Right lobe of liver (tissue), 6 donors: ENCODE data around the gene CTIF. TPM values are rescaled to one million over a fixed set of nuclear protein-coding genes. Genes with fewer than 3 reads are reported as not detected.

Experiments used
- ATAC-seq, 4 donors: fragments of 200-7000 bp; cut with Tn5 transposase; one replicate each; pipeline ENCODE4 v1.9.1; 2020; ENCODE audit warnings: mild to moderate bottlenecking in 4 of 4, moderate library complexity in 4 of 4
- DNase-seq, 3 donors: peaks; one replicate each; pipeline ENCODE4 v3.0.0-alpha.2; 2020
- H3K27ac ChIP-seq, 3 donors: fragments of 200-600 bp; one replicate each; pipeline ENCODE4 v1.8.0; 2022
- H3K27me3 ChIP-seq, 2 donors: fragments of 200-600 bp; one replicate each; pipeline ENCODE4 v1.8.0; 2022
- H3K36me3 ChIP-seq, 4 donors: fragments of 200-600 bp; sonication (generic) in 1 of 4; one replicate each; pipeline versions ENCODE4 v1.5.1 to v1.8.0; 2017 to 2022; ENCODE audit warnings: control low read depth in 1 of 4
- H3K4me1 ChIP-seq, 4 donors: fragments of 200-600 bp; sonication (generic) in 1 of 4; one replicate each; pipeline versions ENCODE4 v1.5.1 to v1.8.0; 2017 to 2022; ENCODE audit warnings: control low read depth in 1 of 4
- H3K4me3 ChIP-seq, 3 donors: fragments of 200-600 bp; one replicate each; pipeline ENCODE4 v1.8.0; 2022
- H3K9me3 ChIP-seq, 4 donors: fragments of 200-600 bp; sonication (generic) in 1 of 4; one replicate each; pipeline versions ENCODE4 v1.5.1 to v1.8.0; 2017 to 2022; ENCODE audit warnings: control low read depth in 1 of 4
- CTCF ChIP-seq, 4 donors: fragments of 200-600 bp in 3 of 4; fragments of 450-650 bp in 1 of 4; IDR thresholded peaks; one replicate each; pipeline versions ENCODE4 v1.5.1 to v1.8.0; 2016 to 2022; ENCODE audit warnings: antibody characterized with exemption in 4 of 4, mild to moderate bottlenecking in 2 of 4
- POLR2A ChIP-seq: fragments of 450-650 bp; IDR thresholded peaks from one replicate; pipeline ENCODE4 v1.6.1; 2017; ENCODE audit warnings: antibody characterized with exemption, mild to moderate bottlenecking
- WGBS: methylation state at CpG from one replicate; pipeline ENCODE4 v1.1.6; 2018; ENCODE audit warnings: low coverage, low lambda C conversion rate; ENCODE audit not compliant: insufficient coverage; ENCODE audit errors: missing lambda C conversion rate; 5-methylcytosine and 5-hydroxymethylcytosine counted together
- intact Hi-C, 2 donors: fragments of 100-400 bp; cut with DNase I; formaldehyde crosslinking; loops; one replicate each; pipeline versions ENCODE4 v1.11.2 to v1.14.1; 2022
- total RNA-seq, 6 experiments: library from RNA; depleted of rRNA in 2 of 6; stranded (reverse); fragments of >200 nt in 2 of 6; fragmentation: NEBNext Ultra II Directional in 3 of 6; extraction: Animal tissue kit (Norgen Biotek cat#: 25700) in 3 of 6; gene quantifications; one replicate each; pipeline versions ENCODE4 v1.1.0 to v1.2.4, GENCODE V29; 2016 to 2023
- donor health status: DM: no; HTN: yes; CAD: no.
- donor health status: DM: no; HTN: no; CAD: no.
- donor health status: DM: no; HTN: no; CAD: no.
- donor health status: DM: no; HTN: yes; CAD: no.
- donor health status: DM: no; HTN: yes; CAD: no.

Gene CTIF
- total RNA-seq, 6 experiments from 2014 or later = 29.0 to 60.6 (median 43.1) TPM

GRCh38 chr18:48819781-48820482, 281.1 kb downstream of the CTIF start:
- Histone ChIP-seq H3K4me3 (no peak overlapping the region), H3K27me3 (no peaks in the 10 kb centered on the region), H3K27ac (no peak overlapping the region), H3K4me1 (peaks cover 0 to 9% (median 0%) of the 10 kb centered on the region in 4 donors), H3K9me3 (no peaks in the 10 kb centered on the region), H3K36me3 (peaks cover 0 to 19% (median 2%) of the 10 kb centered on the region in 4 donors)
- DNase-seq (peak in 2 of 3 donors; percentile 37 to 43), ATAC-seq (peak in 1 of 4 donors; percentile 3)
- intact Hi-C loops = no loop called here
- TF ChIP-seq POLR2A = no peak
- no peak for TF ChIP-seq CTCF (IDR thresholded peaks at IDR 0.05)
- 64% methylated on average over 2 of the region's 11 CpGs for WGBS

- DNase-seq (peak in 2 of 3 donors; percentile 39 to 41), ATAC-seq (no peak)
- intact Hi-C loops = no loop called here
- Histone ChIP-seq H3K4me3 (no peak overlapping the region), H3K27me3 (no peaks in the 10 kb centered on the region), H3K4me1 (peaks cover 0 to 9% (median 0%) of the 10 kb centered on the region in 4 donors), H3K9me3 (no peaks in the 10 kb centered on the region), H3K36me3 (peaks cover 0 to 19% (median 2%) of the 10 kb centered on the region in 4 donors), H3K27ac (no peak overlapping the region)
- WGBS = 87% methylated on average over 4 of the region's 11 CpGs
- TF ChIP-seq POLR2A (no peak), CTCF (IDR thresholded peaks at IDR 0.05) (no peak)
These were observed 281.8 kb downstream of the CTIF start for GRCh38 chr18:48820483-48821250.

GRCh38 chr18:48821251-48821590, 282.4 kb downstream of the CTIF start:
- Histone ChIP-seq H3K9me3 (no peaks in the 10 kb centered on the region), H3K4me3 (no peak overlapping the region), H3K27me3 (no peaks in the 10 kb centered on the region), H3K4me1 (peaks cover 0 to 9% (median 0%) of the 10 kb centered on the region in 4 donors), H3K36me3 (peaks cover 0 to 19% (median 3%) of the 10 kb centered on the region in 4 donors), H3K27ac (no peak overlapping the region)
- 98% methylated on average over 5 of the region's 5 CpGs for WGBS
- ATAC-seq = no peak
- intact Hi-C loops = no loop called here
- TF ChIP-seq CTCF (IDR thresholded peaks at IDR 0.05) = no peak
- TF ChIP-seq POLR2A = no peak
- peak in 1 of 3 donors; percentile 4 for DNase-seq

- Histone ChIP-seq H3K27me3 (no peaks in the 10 kb centered on the region), H3K27ac (no peak overlapping the region), H3K9me3 (no peaks in the 10 kb centered on the region), H3K4me3 (no peak overlapping the region), H3K36me3 (peaks cover 0 to 19% (median 2%) of the 10 kb centered on the region in 4 donors), H3K4me1 (peaks cover 0 to 9% (median 0%) of the 10 kb centered on the region in 4 donors)
- no peak for TF ChIP-seq CTCF (IDR thresholded peaks at IDR 0.05)
- no peak for TF ChIP-seq POLR2A
- intact Hi-C loops = no loop called here
- no peak for DNase-seq
- no peak for ATAC-seq
- WGBS = 44% methylated on average over 4 of the region's 4 CpGs
These were observed 283.0 kb downstream of the CTIF start for GRCh38 chr18:48821845-48822244.
